GM13977 (cell line): Measurements from ENCODE around the gene STX2.
"Not testable (repeated sequence)": the region's sequence is repeated elsewhere in the genome, so short reads cannot be mapped to it uniquely, and the experiment has no call there.

Experiments
- DNase-seq: peaks from one replicate; pipeline ENCODE4 v3.0.0; 2012; ENCODE audit warnings: low spot score
- CTCF ChIP-seq: IDR thresholded peaks from 2 replicates; pipeline ENCODE4 v1.5.1; 2012; ENCODE audit warnings: mild to moderate bottlenecking, control low read depth; ENCODE audit not compliant: insufficient read depth; ENCODE audit errors: extremely low read depth, missing control alignments
- in situ Hi-C: fragments of 300-500 bp; cut with MboI; formaldehyde crosslinking; loops from one replicate; pipeline ENCODE4 v1.12.0; 2022; ENCODE audit warnings: low sequenced_read_pairs, low pct_unique_long_range_greater_than_20kb, mixed read lengths, inconsistent platforms; ENCODE audit not compliant: unreplicated experiment

STX2 gene

DNA sequence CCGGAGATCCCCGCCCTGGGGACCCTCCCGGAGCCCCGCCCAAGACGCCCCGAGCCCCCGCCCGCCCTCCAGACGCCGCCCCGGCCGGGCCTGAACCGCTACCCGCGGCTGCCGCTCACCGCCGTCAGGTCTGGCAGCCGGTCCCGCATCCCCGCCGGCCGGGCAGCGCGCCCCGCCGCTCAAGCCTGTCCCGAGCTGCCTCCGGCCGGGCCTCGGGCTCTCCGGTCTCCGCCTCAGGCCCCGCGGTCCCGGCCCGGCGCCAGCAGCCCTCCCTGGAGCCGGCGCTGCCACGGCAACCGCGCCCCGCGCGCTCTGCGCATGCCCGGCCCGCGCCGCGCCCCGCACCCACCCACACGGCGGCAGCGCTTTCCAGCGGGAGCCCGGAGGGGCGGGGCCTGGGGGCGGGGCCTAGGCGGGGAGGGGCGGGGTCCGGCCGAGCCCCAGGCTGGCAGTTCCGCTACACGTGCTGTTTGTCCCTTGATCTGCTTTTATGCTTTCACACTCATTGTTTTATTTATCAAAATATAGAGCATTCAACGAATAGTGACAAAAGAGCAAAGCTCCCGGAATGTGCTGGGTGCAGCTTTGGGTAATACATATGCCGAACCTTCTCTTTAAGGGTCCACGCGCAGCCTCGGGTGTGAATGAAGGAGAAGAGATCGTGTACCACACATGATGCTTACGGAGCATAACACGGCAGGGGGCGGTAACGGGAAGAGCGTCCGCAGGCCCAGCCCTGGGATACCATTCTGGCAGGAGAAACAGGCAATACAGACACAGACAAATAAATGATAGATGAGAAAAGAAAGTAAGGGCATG lies at the start of gene STX2:
Gene STX2, minus strand, starts transcription at position 300 of the 819 bp plus-strand sequence. Its CDS starts 151 bp downstream, at position 149.
- in situ Hi-C loops = no loop called here
- TF ChIP-seq CTCF = no peak
- peak; percentile 97 for DNase-seq

DNA sequence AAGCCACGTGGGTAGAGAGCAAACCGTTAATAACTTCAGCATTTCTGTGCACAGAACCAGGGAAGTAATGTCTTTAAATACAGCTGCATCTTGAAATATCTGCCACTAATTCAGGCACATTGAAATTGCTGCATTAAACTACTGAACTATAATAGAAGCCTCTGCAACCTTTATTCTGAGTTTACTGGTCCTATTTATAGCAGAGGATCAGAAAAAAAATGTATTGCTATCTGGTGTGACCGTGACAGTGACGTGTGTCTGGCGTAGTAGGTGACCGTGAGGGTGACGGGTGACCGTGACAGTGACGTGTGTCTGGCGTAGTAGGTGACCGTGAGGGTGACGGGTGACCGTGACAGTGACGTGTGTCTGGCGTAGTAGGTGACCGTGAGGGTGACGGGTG lies 48.1 kb upstream of the STX2 start:
- DNase-seq, in situ Hi-C loops: not testable (repeated sequence)

GRCh38 chr12:130881548-130881947 lies 42.5 kb upstream of the STX2 start:
- DNase-seq = no peak
- in situ Hi-C loops = no loop called here
- no peak for TF ChIP-seq CTCF

GRCh38 chr12:130881046-130881445 lies 42.0 kb upstream of the STX2 start:
- no peak for TF ChIP-seq CTCF
- in situ Hi-C loops = no loop called here
- DNase-seq = no peak

GRCh38 chr12:130880411-130880885 lies 41.4 kb upstream of the STX2 start:
- in situ Hi-C loops = no loop called here
- DNase-seq = peak; percentile 40
- TF ChIP-seq CTCF = no peak

DNA sequence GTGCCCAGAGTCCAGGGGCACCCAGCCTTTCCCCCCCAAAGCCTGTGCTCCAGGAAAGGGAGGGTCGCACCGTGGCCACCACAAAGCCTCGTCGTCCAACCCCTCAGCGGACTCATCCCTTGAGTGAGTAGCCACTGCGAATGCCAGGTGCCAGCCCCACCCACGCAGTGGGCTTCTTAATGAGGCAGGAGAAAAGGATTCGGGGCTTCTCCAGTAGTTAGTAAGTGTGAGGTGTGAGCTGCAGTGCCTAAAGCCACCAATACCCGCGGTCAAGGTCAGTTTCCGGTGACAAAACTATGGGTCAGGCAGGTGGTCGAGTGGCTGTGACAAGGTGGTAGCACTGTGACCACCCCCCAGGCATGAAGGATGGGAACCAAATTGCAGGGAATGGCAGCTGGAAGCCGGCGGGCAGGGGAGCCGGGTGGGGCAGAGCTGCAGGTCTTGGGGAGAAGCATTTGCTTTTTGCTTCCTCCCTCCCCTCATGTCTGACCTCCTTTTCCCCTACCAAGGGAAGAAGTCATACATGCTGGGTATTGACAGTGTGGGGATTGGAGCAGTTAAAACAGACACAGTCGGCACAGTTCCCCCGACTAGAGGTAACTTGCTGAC lies 40.8 kb upstream of the STX2 start:
- TF ChIP-seq CTCF = no peak
- peak; percentile 31 for DNase-seq
- in situ Hi-C loops = no loop called here

GRCh38 chr12:130879212-130879686 lies 40.2 kb upstream of the STX2 start:
- DNase-seq = peak; percentile 80
- TF ChIP-seq CTCF = no peak
- in situ Hi-C loops = no loop called here
